ENCODE data around the gene CTCFL. TPM values are rescaled to one million over a fixed set of nuclear protein-coding genes. Genes with fewer than 3 reads are reported as not detected.

Gene CTCFL
- total RNA-seq, 1 donor from 2014 or later = 0.21 TPM

DNA sequence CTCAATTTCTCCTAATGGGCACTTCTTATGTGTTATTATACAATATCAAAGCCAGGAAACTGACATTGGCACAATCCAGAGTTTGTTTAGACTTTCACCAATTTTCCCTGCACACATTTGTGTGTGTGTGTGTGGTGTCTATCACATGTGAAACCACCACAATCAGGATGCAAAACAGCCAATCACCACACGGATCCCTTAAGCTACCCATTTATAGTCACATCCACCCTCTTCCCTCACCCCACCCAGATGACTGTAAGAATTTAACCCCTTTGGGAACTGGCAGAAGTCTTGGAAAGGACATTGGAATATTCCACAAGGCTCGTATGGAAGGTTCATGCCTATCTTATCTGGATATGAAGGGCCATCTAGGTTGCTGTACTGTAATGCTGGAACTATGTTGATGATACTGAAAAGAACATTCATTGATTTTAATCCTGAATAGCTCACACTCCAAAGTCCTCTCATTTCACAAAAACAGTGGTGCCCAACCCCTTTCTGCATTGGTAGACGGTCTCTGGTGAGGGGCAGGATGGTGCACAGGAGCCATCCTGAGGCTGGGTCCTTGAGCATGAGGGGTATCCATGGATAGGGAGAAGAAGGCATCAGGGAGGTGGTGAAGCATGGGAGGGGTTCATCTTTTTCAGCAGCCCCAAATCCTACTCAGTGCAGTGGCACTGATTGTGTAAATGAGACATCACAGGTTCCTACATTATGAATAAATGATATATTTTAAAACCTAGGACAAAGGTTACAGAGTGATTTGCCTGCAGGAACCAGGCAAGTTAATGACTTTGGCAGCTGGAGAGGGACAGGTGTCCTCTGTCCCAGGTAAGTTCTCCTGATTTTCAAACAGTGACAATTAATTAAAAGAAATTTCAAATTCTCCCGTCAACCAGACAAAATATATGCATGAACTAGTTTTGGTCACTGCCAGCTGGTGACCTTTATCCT lies 12.1 kb upstream of the CTCFL start:
- H3K4me3 Mint-ChIP-seq (ENCODE audit: unreplicated experiment) = no peak overlapping the region
- TF ChIP-seq, protein P1, sequence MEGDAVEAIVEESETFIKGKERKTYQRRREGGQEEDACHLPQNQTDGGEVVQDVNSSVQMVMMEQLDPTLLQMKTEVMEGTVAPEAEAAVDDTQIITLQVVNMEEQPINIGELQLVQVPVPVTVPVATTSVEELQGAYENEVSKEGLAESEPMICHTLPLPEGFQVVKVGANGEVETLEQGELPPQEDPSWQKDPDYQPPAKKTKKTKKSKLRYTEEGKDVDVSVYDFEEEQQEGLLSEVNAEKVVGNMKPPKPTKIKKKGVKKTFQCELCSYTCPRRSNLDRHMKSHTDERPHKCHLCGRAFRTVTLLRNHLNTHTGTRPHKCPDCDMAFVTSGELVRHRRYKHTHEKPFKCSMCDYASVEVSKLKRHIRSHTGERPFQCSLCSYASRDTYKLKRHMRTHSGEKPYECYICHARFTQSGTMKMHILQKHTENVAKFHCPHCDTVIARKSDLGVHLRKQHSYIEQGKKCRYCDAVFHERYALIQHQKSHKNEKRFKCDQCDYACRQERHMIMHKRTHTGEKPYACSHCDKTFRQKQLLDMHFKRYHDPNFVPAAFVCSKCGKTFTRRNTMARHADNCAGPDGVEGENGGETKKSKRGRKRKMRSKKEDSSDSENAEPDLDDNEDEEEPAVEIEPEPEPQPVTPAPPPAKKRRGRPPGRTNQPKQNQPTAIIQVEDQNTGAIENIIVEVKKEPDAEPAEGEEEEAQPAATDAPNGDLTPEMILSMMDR (IDR thresholded peaks at IDR 0.05; ENCODE audit: unreplicated experiment) = no peak
- no peak for DNase-seq (ENCODE audit: low spot score)
- peaks cover 4% of the 10 kb centered on the region for H3K9me3 Mint-ChIP-seq (ENCODE audit: unreplicated experiment)
- H3K27me3 Mint-ChIP-seq (ENCODE audit: unreplicated experiment) = peaks cover 4% of the 10 kb centered on the region
- no peak overlapping the region for H3K27ac Mint-ChIP-seq (ENCODE audit: unreplicated experiment)
- no peaks in the 10 kb centered on the region for H3K4me1 Mint-ChIP-seq (ENCODE audit: unreplicated experiment)
- peaks cover 7% of the 10 kb centered on the region for H3K36me3 Mint-ChIP-seq (ENCODE audit: low read depth, unreplicated experiment)

DNA sequence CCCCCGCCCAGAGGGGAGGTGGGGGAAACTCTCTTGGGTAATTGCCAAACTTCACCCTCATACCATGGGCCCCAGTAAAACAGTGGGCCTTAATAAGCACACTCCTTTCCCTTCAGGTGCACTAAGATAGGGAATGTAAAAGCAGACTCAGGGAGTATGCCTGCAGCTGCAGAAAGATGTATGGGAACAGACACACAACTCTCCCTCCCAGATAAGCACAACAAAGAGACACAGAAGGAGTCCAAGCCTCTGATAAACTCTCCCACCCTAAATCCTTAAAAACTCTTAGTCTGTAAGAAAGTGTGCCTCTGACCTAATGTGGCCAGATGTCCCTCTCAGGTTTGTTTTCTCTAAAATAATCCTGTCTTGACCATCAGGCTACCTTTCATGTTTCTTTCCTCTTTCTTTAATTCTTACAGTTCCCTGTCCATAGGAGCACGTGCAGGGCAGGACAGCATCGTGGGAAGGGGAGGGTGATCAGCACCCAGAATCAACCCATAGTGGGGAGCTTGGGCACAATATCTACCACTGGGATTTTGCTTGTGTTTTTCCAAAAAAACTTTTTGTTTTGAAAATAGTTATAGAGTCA lies 11.3 kb upstream of the CTCFL start:
- Mint-ChIP-seq H3K36me3 (ENCODE audit: low read depth, unreplicated experiment) (peaks cover 7% of the 10 kb centered on the region), H3K4me1 (ENCODE audit: unreplicated experiment) (no peaks in the 10 kb centered on the region), H3K27ac (ENCODE audit: unreplicated experiment) (no peak overlapping the region), H3K4me3 (ENCODE audit: unreplicated experiment) (no peak overlapping the region), H3K27me3 (ENCODE audit: unreplicated experiment) (peaks cover 1% of the 10 kb centered on the region), H3K9me3 (ENCODE audit: unreplicated experiment) (peaks cover 2% of the 10 kb centered on the region)
- DNase-seq (ENCODE audit: low spot score) = no peak
- TF ChIP-seq, protein P1 (IDR thresholded peaks at IDR 0.05; ENCODE audit: unreplicated experiment) = no peak

DNA sequence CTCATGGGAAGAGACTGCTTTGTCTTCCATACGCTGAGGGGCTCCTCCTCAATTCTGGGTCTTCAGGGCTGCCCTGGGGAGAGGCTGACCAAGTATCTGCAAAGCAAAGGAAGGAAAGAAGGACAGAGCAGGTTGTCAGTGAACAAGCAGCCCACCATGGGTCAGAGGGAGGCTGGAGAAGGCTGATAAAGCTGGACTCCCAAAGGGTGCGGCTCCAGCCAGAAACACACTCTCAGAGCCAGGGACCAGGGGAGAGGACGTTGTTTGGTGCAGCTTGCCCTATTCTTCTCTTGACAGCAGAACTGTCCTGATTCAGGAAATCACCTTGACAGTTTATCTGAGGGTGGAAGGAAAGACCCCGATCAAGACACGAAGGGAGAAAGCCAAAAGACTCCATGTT lies 10.4 kb upstream of the CTCFL start:
- no peak for DNase-seq (ENCODE audit: low spot score)
- no peaks in the 10 kb centered on the region for H3K27me3 Mint-ChIP-seq (ENCODE audit: unreplicated experiment)
- TF ChIP-seq, protein P1 (IDR thresholded peaks at IDR 0.05; ENCODE audit: unreplicated experiment) = no peak
- H3K27ac Mint-ChIP-seq (ENCODE audit: unreplicated experiment) = no peak overlapping the region
- H3K9me3 Mint-ChIP-seq (ENCODE audit: unreplicated experiment) = no peaks in the 10 kb centered on the region
- peaks cover 7% of the 10 kb centered on the region for H3K36me3 Mint-ChIP-seq (ENCODE audit: low read depth, unreplicated experiment)
- no peaks in the 10 kb centered on the region for H3K4me1 Mint-ChIP-seq (ENCODE audit: unreplicated experiment)
- H3K4me3 Mint-ChIP-seq (ENCODE audit: unreplicated experiment) = no peak overlapping the region

DNA sequence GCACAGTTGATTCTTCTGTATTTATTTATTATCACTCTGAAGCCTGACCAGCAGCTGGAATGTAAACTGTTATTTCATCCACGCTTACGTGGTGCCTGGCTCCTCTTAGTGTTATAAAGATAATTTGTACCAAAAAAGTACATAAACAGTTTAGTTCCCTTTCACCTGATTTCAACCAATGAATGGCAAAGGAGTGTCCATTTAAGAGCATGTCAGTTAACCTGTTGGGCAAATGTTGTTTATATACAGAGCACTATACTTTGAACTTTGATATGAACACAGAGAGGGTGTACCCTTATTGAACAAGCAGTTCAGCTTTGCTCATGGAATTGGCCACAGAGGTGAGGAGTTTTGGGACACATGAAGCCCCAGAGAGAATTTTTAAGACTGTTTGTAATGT lies 7.2 kb upstream of the CTCFL start:
- Mint-ChIP-seq H3K36me3 (ENCODE audit: low read depth, unreplicated experiment) (peaks cover 7% of the 10 kb centered on the region), H3K27ac (ENCODE audit: unreplicated experiment) (no peak overlapping the region), H3K4me3 (ENCODE audit: unreplicated experiment) (no peak overlapping the region), H3K9me3 (ENCODE audit: unreplicated experiment) (no peaks in the 10 kb centered on the region), H3K4me1 (ENCODE audit: unreplicated experiment) (no peaks in the 10 kb centered on the region), H3K27me3 (ENCODE audit: unreplicated experiment) (peaks cover 3% of the 10 kb centered on the region)
- TF ChIP-seq, protein P1 (IDR thresholded peaks at IDR 0.05; ENCODE audit: unreplicated experiment) = no peak
- no peak for DNase-seq (ENCODE audit: low spot score)

Data from endothelial cell (in vitro differentiated cells).